K562 (cell line): ENCODE data around the gene GRIPAP1. TPM values are rescaled to one million over a fixed set of nuclear protein-coding genes. Genes with fewer than 3 reads are reported as not detected.

Experiments used
- ARHGAP35 ChIP-seq: fragments of 450-650 bp; IDR thresholded peaks from 2 replicates; pipeline ENCODE4 v1.6.1; 2018; ENCODE audit not compliant: partially characterized antibody
- FUS ChIP-seq: fragments of 200-400 bp; formaldehyde crosslinking; optimal IDR thresholded peaks from 2 replicates; pipeline ENCODE3; 2017; ENCODE audit warnings: low read depth, low read length
- L3MBTL2 ChIP-seq: fragments of 450-650 bp; IDR thresholded peaks from 2 replicates; pipeline ENCODE4 v1.6.1; 2016; ENCODE audit warnings: mild to moderate bottlenecking, moderate library complexity
- POLR2B ChIP-seq: fragments of 450-650 bp; IDR thresholded peaks from 2 replicates; pipeline ENCODE4 v1.6.1; 2018; ENCODE audit warnings: low read depth; ENCODE audit not compliant: partially characterized antibody
- POLR2H ChIP-seq: IDR thresholded peaks from 2 replicates; pipeline ENCODE4 v1.6.1; 2016; ENCODE audit warnings: missing genetic modification characterization, low read depth, mild to moderate bottlenecking, control low read depth, missing compliant biosample characterization, moderate library complexity
- RFX5 ChIP-seq: IDR thresholded peaks from 2 replicates; pipeline ENCODE4 v1.6.1; 2011; ENCODE audit warnings: low read depth, mild to moderate bottlenecking, improper control_type of control experiment, low read length
- TAF1 ChIP-seq: IDR thresholded peaks from 2 replicates; pipeline ENCODE4 v1.6.1; 2011; ENCODE audit warnings: mild to moderate bottlenecking, low read length, moderate library complexity; ENCODE audit not compliant: insufficient read depth, control insufficient read depth, severe bottlenecking; ENCODE audit errors: extremely low read depth
- ZNF316 ChIP-seq: fragments of 450-650 bp; IDR thresholded peaks from 2 replicates; pipeline ENCODE4 v1.6.1; 2016
- ZNF354B ChIP-seq: fragments of 250-450 bp; sonication (Bioruptor Pico); IDR thresholded peaks from 2 replicates; pipeline ENCODE4 v1.4.0; 2020
- ZNF76 ChIP-seq: fragments of 250-450 bp; sonication (Bioruptor Pico); IDR thresholded peaks from 2 replicates; pipeline ENCODE4 v1.4.0; 2020; ENCODE audit warnings: mild to moderate bottlenecking, moderate library complexity, borderline replicate concordance
- polyA plus RNA-seq, 8 experiments: library from polyadenylated mRNA; depleted of rRNA in 4 of 8; stranded (reverse) in 5 of 8; unstranded in 3 of 8; fragments of >200 nt; fragmentation: Nextera tagmentation in 2 of 8; fragmentation: Illumina TruSeq in 1 of 8; extraction: Ambion mirVana in 2 of 8; extraction: Trizol in 1 of 8; gene quantifications; 2 replicates each; pipeline versions ENCODE4 v1.2.1 to v1.2.3, GENCODE V29; 2011 to 2014; ENCODE audit warnings: inconsistent platforms in 1 of 8, missing spikeins in 1 of 8
- total RNA-seq, 7 experiments: library from RNA; depleted of rRNA in 6 of 7; stranded (reverse); fragments of >200 nt in 6 of 7; fragmentation: Illumina TruSeq in 2 of 7; extraction: Trizol in 2 of 7; gene quantifications; 2 replicates each; pipeline versions ENCODE4 v1.2.1 to v1.2.3, GENCODE V29; 2011 to 2021; ENCODE audit warnings: low replicate concordance in 1 of 7
- TF ChIP-seq, protein P1 (sequence below): fragments of 250-450 bp; sonication (Bioruptor Pico); IDR thresholded peaks from 2 replicates; pipeline ENCODE4 v1.4.0; 2020; ENCODE audit warnings: mild to moderate bottlenecking, moderate library complexity, borderline replicate concordance
- TF ChIP-seq, protein P2 (sequence below): fragments of 250-450 bp; sonication (Bioruptor Pico); IDR thresholded peaks from 2 replicates; pipeline ENCODE4 v1.4.0; 2020; ENCODE audit warnings: mild to moderate bottlenecking, moderate library complexity
- TF ChIP-seq, protein P3 (sequence below), 3 experiments: fragments of 200-800 bp in 1 of 3; fragments of 250-450 bp in 1 of 3; fragments of 450-650 bp in 1 of 3; sonication (Bioruptor Pico) in 1 of 3; sonication (Bioruptor generic) in 1 of 3; formaldehyde crosslinking in 1 of 3; IDR thresholded peaks; 2 replicates each; pipeline versions ENCODE4 v1.6.1 to v1.8.0; 2016 to 2022; ENCODE audit warnings: mild to moderate bottlenecking in 2 of 3, missing genetic modification characterization in 2 of 3, missing compliant biosample characterization in 1 of 3, moderate library complexity in 1 of 3
- TF ChIP-seq, protein P4 (sequence below): sonication (generic); formaldehyde crosslinking; IDR thresholded peaks from 2 replicates; pipeline ENCODE4 v1.8.0; 2022; ENCODE audit warnings: mild to moderate bottlenecking, missing genetic modification reagents
- TF ChIP-seq, protein P5 (sequence below): fragments of 250-450 bp; sonication (Bioruptor Pico); IDR thresholded peaks from 2 replicates; pipeline ENCODE4 v1.5.1; 2021; ENCODE audit warnings: mild to moderate bottlenecking

GRIPAP1 gene
- total and polyA plus RNA-seq, 9 of the 15 experiments (the other 6 are each of a cell fraction or from before 2014, with no cell fraction given): 4.1 to 41.6 (median 24.0) TPM

DNA sequence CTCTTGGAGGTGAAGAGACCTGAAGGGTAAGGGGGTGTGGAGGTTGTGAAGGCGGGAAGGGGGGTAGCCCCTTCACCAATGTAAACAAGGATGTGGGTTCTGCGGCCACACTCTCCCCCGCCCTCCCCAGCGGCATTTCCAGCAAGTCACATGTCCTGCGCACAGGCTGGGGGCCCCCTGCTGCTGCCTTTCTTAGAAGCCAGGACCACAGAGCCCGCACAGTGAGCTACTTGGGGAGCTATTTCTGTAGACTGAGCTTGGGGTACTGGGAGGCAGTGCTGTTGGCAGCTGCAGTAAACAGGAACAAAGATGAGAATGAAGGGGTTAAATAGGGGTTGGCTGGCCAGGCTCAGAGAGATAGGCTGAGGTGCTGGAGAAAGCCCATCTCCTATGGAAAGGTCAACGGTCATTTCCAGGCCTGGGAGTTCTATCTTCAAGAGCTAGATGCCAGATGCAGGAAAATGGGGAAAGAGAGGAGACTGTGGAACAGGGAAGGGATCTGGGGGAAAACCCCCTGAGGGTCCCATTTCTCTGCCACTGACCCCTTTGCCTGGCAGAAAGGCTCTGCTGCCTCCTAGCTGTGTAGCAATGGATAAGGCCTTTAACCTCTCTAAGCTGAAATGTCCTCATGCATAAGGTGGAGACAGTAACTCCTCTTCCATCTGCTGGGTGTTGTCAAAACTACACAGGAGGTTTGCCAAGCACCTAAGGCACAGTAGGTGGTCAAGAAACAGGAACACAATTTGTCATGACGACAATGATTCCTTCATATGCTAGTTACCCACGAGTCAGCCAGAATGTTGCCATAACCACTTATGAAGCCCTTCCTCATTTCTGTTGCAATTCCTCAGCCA, 64.8 kb downstream of the GRIPAP1 start (continued):
- TF ChIP-seq, protein P1, sequence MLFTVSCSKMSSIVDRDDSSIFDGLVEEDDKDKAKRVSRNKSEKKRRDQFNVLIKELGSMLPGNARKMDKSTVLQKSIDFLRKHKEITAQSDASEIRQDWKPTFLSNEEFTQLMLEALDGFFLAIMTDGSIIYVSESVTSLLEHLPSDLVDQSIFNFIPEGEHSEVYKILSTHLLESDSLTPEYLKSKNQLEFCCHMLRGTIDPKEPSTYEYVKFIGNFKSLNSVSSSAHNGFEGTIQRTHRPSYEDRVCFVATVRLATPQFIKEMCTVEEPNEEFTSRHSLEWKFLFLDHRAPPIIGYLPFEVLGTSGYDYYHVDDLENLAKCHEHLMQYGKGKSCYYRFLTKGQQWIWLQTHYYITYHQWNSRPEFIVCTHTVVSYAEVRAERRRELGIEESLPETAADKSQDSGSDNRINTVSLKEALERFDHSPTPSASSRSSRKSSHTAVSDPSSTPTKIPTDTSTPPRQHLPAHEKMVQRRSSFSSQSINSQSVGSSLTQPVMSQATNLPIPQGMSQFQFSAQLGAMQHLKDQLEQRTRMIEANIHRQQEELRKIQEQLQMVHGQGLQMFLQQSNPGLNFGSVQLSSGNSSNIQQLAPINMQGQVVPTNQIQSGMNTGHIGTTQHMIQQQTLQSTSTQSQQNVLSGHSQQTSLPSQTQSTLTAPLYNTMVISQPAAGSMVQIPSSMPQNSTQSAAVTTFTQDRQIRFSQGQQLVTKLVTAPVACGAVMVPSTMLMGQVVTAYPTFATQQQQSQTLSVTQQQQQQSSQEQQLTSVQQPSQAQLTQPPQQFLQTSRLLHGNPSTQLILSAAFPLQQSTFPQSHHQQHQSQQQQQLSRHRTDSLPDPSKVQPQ (CRISPR knock-in tag): peak; percentile 55; the same call in 1 of the 2 replicates
- no peak for TF ChIP-seq ZNF76
- no peak for TF ChIP-seq FUS
- peak; percentile 37; the same call in 1 of the 2 replicates for TF ChIP-seq POLR2H (tag)
- TF ChIP-seq POLR2B: no peak
- TF ChIP-seq, protein P2, sequence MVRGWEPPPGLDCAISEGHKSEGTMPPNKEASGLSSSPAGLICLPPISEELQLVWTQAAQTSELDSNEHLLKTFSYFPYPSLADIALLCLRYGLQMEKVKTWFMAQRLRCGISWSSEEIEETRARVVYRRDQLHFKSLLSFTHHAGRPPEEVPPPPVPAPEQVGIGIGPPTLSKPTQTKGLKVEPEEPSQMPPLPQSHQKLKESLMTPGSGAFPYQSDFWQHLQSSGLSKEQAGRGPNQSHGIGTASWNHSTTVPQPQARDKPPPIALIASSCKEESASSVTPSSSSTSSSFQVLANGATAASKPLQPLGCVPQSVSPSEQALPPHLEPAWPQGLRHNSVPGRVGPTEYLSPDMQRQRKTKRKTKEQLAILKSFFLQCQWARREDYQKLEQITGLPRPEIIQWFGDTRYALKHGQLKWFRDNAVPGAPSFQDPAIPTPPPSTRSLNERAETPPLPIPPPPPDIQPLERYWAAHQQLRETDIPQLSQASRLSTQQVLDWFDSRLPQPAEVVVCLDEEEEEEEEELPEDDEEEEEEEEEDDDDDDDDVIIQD (CRISPR knock-in tag): no peak
- TF ChIP-seq RFX5: no peak
- no peak for TF ChIP-seq TAF1
- no peak for TF ChIP-seq ARHGAP35
- TF ChIP-seq, protein P3, sequence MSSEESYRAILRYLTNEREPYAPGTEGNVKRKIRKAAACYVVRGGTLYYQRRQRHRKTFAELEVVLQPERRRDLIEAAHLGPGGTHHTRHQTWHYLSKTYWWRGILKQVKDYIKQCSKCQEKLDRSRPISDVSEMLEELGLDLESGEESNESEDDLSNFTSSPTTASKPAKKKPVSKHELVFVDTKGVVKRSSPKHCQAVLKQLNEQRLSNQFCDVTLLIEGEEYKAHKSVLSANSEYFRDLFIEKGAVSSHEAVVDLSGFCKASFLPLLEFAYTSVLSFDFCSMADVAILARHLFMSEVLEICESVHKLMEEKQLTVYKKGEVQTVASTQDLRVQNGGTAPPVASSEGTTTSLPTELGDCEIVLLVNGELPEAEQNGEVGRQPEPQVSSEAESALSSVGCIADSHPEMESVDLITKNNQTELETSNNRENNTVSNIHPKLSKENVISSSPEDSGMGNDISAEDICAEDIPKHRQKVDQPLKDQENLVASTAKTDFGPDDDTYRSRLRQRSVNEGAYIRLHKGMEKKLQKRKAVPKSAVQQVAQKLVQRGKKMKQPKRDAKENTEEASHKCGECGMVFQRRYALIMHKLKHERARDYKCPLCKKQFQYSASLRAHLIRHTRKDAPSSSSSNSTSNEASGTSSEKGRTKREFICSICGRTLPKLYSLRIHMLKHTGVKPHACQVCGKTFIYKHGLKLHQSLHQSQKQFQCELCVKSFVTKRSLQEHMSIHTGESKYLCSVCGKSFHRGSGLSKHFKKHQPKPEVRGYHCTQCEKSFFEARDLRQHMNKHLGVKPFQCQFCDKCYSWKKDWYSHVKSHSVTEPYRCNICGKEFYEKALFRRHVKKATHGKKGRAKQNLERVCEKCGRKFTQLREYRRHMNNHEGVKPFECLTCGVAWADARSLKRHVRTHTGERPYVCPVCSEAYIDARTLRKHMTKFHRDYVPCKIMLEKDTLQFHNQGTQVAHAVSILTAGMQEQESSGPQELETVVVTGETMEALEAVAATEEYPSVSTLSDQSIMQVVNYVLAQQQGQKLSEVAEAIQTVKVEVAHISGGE (CRISPR knock-in tag; IDR thresholded peaks at IDR 0.05): peak in 1 of 3 experiments; percentile 59; a peak in 1 of 6 replicates
- 0 out of 2 replicates have a peak, but pooled peaks have one; percentile 26 for TF ChIP-seq L3MBTL2
- TF ChIP-seq, protein P4, sequence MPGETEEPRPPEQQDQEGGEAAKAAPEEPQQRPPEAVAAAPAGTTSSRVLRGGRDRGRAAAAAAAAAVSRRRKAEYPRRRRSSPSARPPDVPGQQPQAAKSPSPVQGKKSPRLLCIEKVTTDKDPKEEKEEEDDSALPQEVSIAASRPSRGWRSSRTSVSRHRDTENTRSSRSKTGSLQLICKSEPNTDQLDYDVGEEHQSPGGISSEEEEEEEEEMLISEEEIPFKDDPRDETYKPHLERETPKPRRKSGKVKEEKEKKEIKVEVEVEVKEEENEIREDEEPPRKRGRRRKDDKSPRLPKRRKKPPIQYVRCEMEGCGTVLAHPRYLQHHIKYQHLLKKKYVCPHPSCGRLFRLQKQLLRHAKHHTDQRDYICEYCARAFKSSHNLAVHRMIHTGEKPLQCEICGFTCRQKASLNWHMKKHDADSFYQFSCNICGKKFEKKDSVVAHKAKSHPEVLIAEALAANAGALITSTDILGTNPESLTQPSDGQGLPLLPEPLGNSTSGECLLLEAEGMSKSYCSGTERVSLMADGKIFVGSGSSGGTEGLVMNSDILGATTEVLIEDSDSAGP: no peak
- TF ChIP-seq, protein P5, sequence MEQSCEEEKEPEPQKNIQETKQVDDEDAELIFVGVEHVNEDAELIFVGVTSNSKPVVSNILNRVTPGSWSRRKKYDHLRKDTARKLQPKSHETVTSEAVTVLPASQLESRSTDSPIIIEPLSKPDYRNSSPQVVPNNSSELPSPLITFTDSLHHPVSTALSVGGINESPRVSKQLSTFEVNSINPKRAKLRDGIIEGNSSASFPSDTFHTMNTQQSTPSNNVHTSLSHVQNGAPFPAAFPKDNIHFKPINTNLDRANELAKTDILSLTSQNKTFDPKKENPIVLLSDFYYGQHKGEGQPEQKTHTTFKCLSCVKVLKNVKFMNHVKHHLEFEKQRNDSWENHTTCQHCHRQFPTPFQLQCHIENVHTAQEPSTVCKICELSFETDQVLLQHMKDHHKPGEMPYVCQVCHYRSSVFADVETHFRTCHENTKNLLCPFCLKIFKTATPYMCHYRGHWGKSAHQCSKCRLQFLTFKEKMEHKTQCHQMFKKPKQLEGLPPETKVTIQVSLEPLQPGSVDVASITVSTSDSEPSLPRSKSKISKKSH (CRISPR knock-in tag): no peak
- no peak for TF ChIP-seq ZNF316
- TF ChIP-seq ZNF354B (CRISPR knock-in tag): no peak
